SK-N-SH (cell line): Measurements from ENCODE around the gene ZFP69. TPM values are rescaled to one million over a fixed set of nuclear protein-coding genes. Genes with fewer than 3 reads are reported as not detected.
A peak's percentile ranks its signal among the peaks of the same experiment; 100 is the strongest.

Experiments used
- CTCF ChIA-PET: fragments of 300-600, 350-600 bp; formaldehyde crosslinking; extraction: SDS; loops from one replicate; lab custom pipeline; 2021; lab: Yijun Ruan, JAX
- POLR2A ChIA-PET: fragments of 350-600 bp; sonication (Branson Sonifier 250); formaldehyde crosslinking; extraction: SDS; loops from one replicate; lab custom pipeline; 2020; ENCODE audit warnings: antibody characterized with exemption, inconsistent platforms; lab: Yijun Ruan, JAX
- DNase-seq: peaks from one replicate; pipeline ENCODE4 v3.0.0; 2012
- H2AFZ ChIP-seq: fragments of 200-600 bp; sonication (generic); 2 replicates; pipeline ENCODE4 v1.8.1; 2016; ENCODE audit warnings: antibody characterized with exemption, mild to moderate bottlenecking, low read depth
- H3F3A ChIP-seq: fragments of 200-600 bp; sonication (generic); replicated peaks from 2 replicates; pipeline ENCODE3; 2016; ENCODE audit warnings: antibody characterized with exemption, mild to moderate bottlenecking; ENCODE audit not compliant: insufficient read depth
- H3K27ac ChIP-seq, 2 experiments: fragments of 200-500 bp in 1 of 2; fragments of 200-600 bp in 1 of 2; sonication (Bioruptor generic) in 1 of 2; sonication (generic), shearing (Covaris generic) in 1 of 2; 2 replicates each; pipeline versions ENCODE4 v1.5.1 to v1.6.1; 2014 to 2016; ENCODE audit warnings: low read depth in 2 of 2, inconsistent platforms in 1 of 2, low read length in 1 of 2, mild to moderate bottlenecking in 1 of 2, mixed read lengths in 1 of 2
- H3K27me3 ChIP-seq: fragments of 200-600 bp; sonication (generic), shearing (Covaris generic); 2 replicates; pipeline ENCODE4 v1.6.1; 2016; ENCODE audit warnings: mixed run types; ENCODE audit not compliant: insufficient read depth
- H3K36me3 ChIP-seq, 2 experiments: fragments of 200-500 bp in 1 of 2; fragments of 200-600 bp in 1 of 2; sonication (Bioruptor generic) in 1 of 2; sonication (generic) in 1 of 2; replicated peaks in 1 of 2; 2 replicates each; pipeline versions ENCODE3 to v1.5.1; 2014 to 2016; ENCODE audit warnings: low read length in 1 of 2, mild to moderate bottlenecking in 1 of 2; ENCODE audit not compliant: insufficient read depth in 2 of 2, control insufficient read depth in 1 of 2
- H3K4me1 ChIP-seq, 2 experiments: fragments of 200-500 bp in 1 of 2; fragments of 200-600 bp in 1 of 2; sonication (Bioruptor generic) in 1 of 2; sonication (generic), shearing (Covaris generic) in 1 of 2; 2 replicates each; pipeline versions ENCODE4 v1.5.1 to v1.6.1; 2014 to 2016; ENCODE audit warnings: low read depth in 1 of 2, low read length in 1 of 2, mixed run types in 1 of 2; ENCODE audit not compliant: insufficient read depth in 2 of 2, control insufficient read depth in 1 of 2
- H3K4me2 ChIP-seq: fragments of 200-600 bp; sonication (generic), shearing (Covaris generic); 2 replicates; pipeline ENCODE4 v1.6.1; 2017; ENCODE audit warnings: mixed run types
- H3K4me3 ChIP-seq, 2 experiments: fragments of 200-500 bp in 1 of 2; fragments of 200-600 bp in 1 of 2; sonication (Bioruptor generic) in 1 of 2; sonication (generic), shearing (Covaris generic) in 1 of 2; 2 replicates each; pipeline versions ENCODE4 v1.5.1 to v1.8.1; 2014 to 2016; ENCODE audit warnings: low read depth in 2 of 2, inconsistent platforms in 1 of 2, low read length in 1 of 2, mild to moderate bottlenecking in 1 of 2, mixed read lengths in 1 of 2, moderate library complexity in 1 of 2
- H3K79me2 ChIP-seq: fragments of 200-600 bp; sonication (generic); 2 replicates; pipeline ENCODE4 v1.8.1; 2017; ENCODE audit warnings: mild to moderate bottlenecking; ENCODE audit not compliant: insufficient read depth
- H3K9ac ChIP-seq: fragments of 200-600 bp; sonication (generic); 2 replicates; pipeline ENCODE4 v1.6.1; 2017; ENCODE audit warnings: mixed run types
- H3K9me2 ChIP-seq: fragments of 200-600 bp; sonication (generic); 2 replicates; pipeline ENCODE4 v1.6.1; 2017; ENCODE audit warnings: mixed run types
- H3K9me3 ChIP-seq: fragments of 200-600 bp; sonication (generic); 2 replicates; pipeline ENCODE4 v1.6.1; 2017; ENCODE audit warnings: mixed run types, mild to moderate bottlenecking, moderate library complexity
- H4K20me1 ChIP-seq: fragments of 200-600 bp; sonication (generic); 2 replicates; pipeline ENCODE4 v1.6.1; 2017; ENCODE audit warnings: mild to moderate bottlenecking, mixed run types; ENCODE audit not compliant: insufficient read depth
- CHD2 ChIP-seq: fragments of 150-350 bp; IDR thresholded peaks from 2 replicates; pipeline ENCODE4 v1.6.1; 2018; ENCODE audit warnings: low read length; ENCODE audit not compliant: partially characterized antibody
- ELF1 ChIP-seq: IDR thresholded peaks from 2 replicates; pipeline ENCODE4 v1.4.0; 2012
- EP300 ChIP-seq, 2 experiments: IDR thresholded peaks; 2 replicates each; pipeline versions ENCODE4 v1.4.0 to v1.6.1; 2012; ENCODE audit warnings: borderline replicate concordance in 1 of 2, low read depth in 1 of 2, low read length in 1 of 2
- FOSL2 ChIP-seq: IDR thresholded peaks from 2 replicates; pipeline ENCODE4 v1.4.0; 2012; ENCODE audit warnings: low read depth, mild to moderate bottlenecking, moderate library complexity, borderline replicate concordance
- FOXJ3 ChIP-seq: sonication (generic); formaldehyde crosslinking; IDR thresholded peaks from 2 replicates; pipeline ENCODE4 v1.5.1; 2020; ENCODE audit warnings: mild to moderate bottlenecking, missing genetic modification reagents
- FOXM1 ChIP-seq: IDR thresholded peaks from 2 replicates; pipeline ENCODE4 v1.4.0; 2012; ENCODE audit warnings: low read depth, mild to moderate bottlenecking
- GABPA ChIP-seq: IDR thresholded peaks from 2 replicates; pipeline ENCODE4 v1.4.0; 2012; ENCODE audit warnings: low read depth, mild to moderate bottlenecking
- GATA2 ChIP-seq: sonication (generic); formaldehyde crosslinking; IDR thresholded peaks from 2 replicates; pipeline ENCODE4 v1.5.0; 2020; ENCODE audit warnings: mild to moderate bottlenecking, missing genetic modification reagents
- IRF3 ChIP-seq: fragments of 150-350 bp; IDR thresholded peaks from 2 replicates; pipeline ENCODE4 v1.6.1; 2016; ENCODE audit warnings: mild to moderate bottlenecking, low read depth, low read length
- JUND ChIP-seq: IDR thresholded peaks from 2 replicates; pipeline ENCODE4 v1.4.0; 2012
- NFIC ChIP-seq: IDR thresholded peaks from 2 replicates; pipeline ENCODE4 v1.4.0; 2012; ENCODE audit warnings: borderline replicate concordance
- PBX3 ChIP-seq: IDR thresholded peaks from 2 replicates; pipeline ENCODE4; 2012
- POLR2AphosphoS5 ChIP-seq: IDR thresholded peaks from 2 replicates; pipeline ENCODE4 v1.6.1; 2012; ENCODE audit warnings: low read depth, low read length
- RAD21 ChIP-seq: IDR thresholded peaks from 2 replicates; pipeline ENCODE4 v1.6.1; 2012; ENCODE audit warnings: mild to moderate bottlenecking, low read length
- RXRA ChIP-seq: IDR thresholded peaks from 2 replicates; pipeline ENCODE4 v1.4.0; 2012; ENCODE audit warnings: low read depth, mild to moderate bottlenecking, borderline replicate concordance
- USF1 ChIP-seq: IDR thresholded peaks from 2 replicates; pipeline ENCODE4 v1.4.0; 2012; ENCODE audit warnings: low read depth, borderline replicate concordance
- USF2 ChIP-seq: fragments of 150-350 bp; IDR thresholded peaks from 2 replicates; pipeline ENCODE4 v1.6.1; 2017; ENCODE audit warnings: antibody characterized with exemption, low read length, low read depth, borderline replicate concordance
- YY1 ChIP-seq: IDR thresholded peaks from 2 replicates; pipeline ENCODE4 v1.4.0; 2012; ENCODE audit warnings: low read depth, mild to moderate bottlenecking
- ZBTB33 ChIP-seq: IDR thresholded peaks from 2 replicates; pipeline ENCODE4 v1.4.0; 2012; ENCODE audit warnings: low read depth, borderline replicate concordance
- WGBS: methylation state at CpG from one replicate; pipeline ENCODE4 v1.1.6; 2017; ENCODE audit warnings: low lambda C conversion rate; 5-methylcytosine and 5-hydroxymethylcytosine counted together
- polyA plus RNA-seq, 3 experiments: library from polyadenylated mRNA; depleted of rRNA; stranded (reverse); fragments of >200 nt; gene quantifications; 2 replicates each; pipeline ENCODE4 v1.2.3, GENCODE V29; 2012

The ZFP69 gene
- polyA plus RNA-seq, 1 of the 3 experiments (the other 2 are of a cell fraction): 1.9 TPM

- TF ChIP-seq USF1: no peak
- TF ChIP-seq FOXM1: no peak
- TF ChIP-seq ELF1: no peak
- TF ChIP-seq CHD2: no peak
- TF ChIP-seq JUND: peak; percentile 29; the same call in 1 of the 2 replicates
- peak; percentile 36; the same call in 1 of the 2 replicates for TF ChIP-seq POLR2AphosphoS5
- no peak for TF ChIP-seq PBX3
- TF ChIP-seq ZBTB33: 0 out of 2 replicates have a peak, but pooled peaks have one; percentile 3
- no peak for TF ChIP-seq NFIC
Measured at GRCh38 chr1:40450495-40451237, 26.4 kb upstream of the ZFP69 start (continued).

- H3K4me1 ChIP-seq: peaks cover 0 to 2% of the 10 kb centered on the region in 2 experiments; a peak in 2 of 4 replicates
- H2AFZ ChIP-seq: peak overlapping the region; percentile 96
- no peak for DNase-seq
- H4K20me1 ChIP-seq: no peaks in the 10 kb centered on the region
- no peaks in the 10 kb centered on the region for H3K27me3 ChIP-seq
- H3K79me2 ChIP-seq: 0 out of 2 replicates have a peak, but pooled peaks cover 2% of the 10 kb centered on the region
- H3K9me3 ChIP-seq: 0 out of 2 replicates have a peak, but pooled peaks cover 3% of the 10 kb centered on the region
- peak overlapping the region; percentile 66; the same call in 1 of the 2 replicates for H3K9ac ChIP-seq
- POLR2A ChIA-PET: interaction anchor here (1.3 kb wide), 1 partner anchor 212 kb away, joined by 3 read pairs; no protein-coding TSS in a partner anchor
- TF ChIP-seq FOXJ3 (CRISPR knock-in tag) (no peak), YY1 (no peak), FOSL2 (no peak), POLR2AphosphoS5 (no peak), GATA2 (CRISPR knock-in tag) (no peak), EP300 (IDR thresholded peaks at IDR 0.05; ENCODE audit: borderline replicate concordance in 1 of 2, low read depth in 1 of 2, low read length in 1 of 2) (no peak), RAD21 (no peak), USF2 (no peak), GABPA (no peak), RXRA (no peak), IRF3 (no peak)
- TF ChIP-seq, all 33 proteins: peak for 0
- peak overlapping the region; percentile 87 for H3K4me2 ChIP-seq
- CTCF ChIA-PET: interaction anchor here (0.7 to 2.3 kb wide), 2 partner anchors 12 to 1815 kb away, joined by 3 to 15 read pairs; no protein-coding TSS in a partner anchor
- peaks cover 14% of the 10 kb centered on the region for H3F3A ChIP-seq
- H3K9me2 ChIP-seq: no peaks in the 10 kb centered on the region
- WGBS: 57% methylated on average over 1 of the region's 1 CpG
- H3K36me3 ChIP-seq: peaks cover 8 to 19% of the 10 kb centered on the region in 2 experiments
- peak overlapping the region; percentile 73 to 83 for H3K4me3 ChIP-seq
- peak overlapping the region; percentile 79 to 95 for H3K27ac ChIP-seq
Measured at GRCh38 chr1:40451238-40451585, 25.9 kb upstream of the ZFP69 start.
